NCI-H1417 treated with DMSO at 0.1 percent for 48 hours (cell line): ENCODE data around the gene CEP85.
"Not testable (repeated sequence)": the region's sequence is repeated elsewhere in the genome, so short reads cannot be mapped to it uniquely, and the experiment has no call there.

Source experiments
- DNase-seq: peaks from one replicate; lab custom pipeline; 2025; lab: John Stamatoyannopoulos, UW

Gene CEP85

DNA sequence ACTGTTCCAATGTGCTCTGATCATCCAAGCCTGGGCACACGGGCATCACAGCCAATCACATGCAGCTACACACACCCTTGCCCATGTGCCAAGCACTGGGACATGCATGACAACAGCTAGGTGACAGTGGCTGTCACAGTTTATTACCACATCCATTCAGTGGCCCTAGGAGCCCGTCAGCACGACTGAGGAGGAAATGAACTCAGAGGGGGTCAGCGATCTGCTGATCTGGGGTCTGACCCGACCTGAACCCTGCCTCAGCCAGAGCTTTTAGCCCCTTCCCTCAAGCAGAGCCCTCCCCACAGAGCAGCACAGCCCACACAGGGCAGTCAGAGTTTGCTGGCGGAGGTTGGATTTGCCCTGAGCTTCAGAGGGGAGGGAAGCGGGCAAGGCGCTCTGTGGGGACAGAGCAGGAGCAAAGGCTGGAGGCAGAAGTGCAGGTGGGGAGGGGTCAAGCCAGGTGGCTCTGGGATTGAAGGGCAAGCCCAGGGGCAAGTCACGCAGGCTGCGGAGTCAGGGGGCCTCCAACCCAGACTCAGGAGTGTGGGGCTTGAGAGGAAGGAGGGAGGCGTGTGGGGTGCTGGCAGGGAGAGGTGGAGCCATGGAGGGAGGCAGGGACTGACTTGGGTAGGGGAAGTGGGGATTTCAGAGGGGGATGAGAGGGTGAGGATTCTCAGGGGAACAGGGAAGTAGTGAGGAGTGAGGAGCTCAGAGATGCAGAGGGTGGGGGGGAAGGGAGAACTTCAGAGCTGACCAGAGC, 56.3 kb downstream of the CEP85 start:
- DNase-seq = no peak

DNA sequence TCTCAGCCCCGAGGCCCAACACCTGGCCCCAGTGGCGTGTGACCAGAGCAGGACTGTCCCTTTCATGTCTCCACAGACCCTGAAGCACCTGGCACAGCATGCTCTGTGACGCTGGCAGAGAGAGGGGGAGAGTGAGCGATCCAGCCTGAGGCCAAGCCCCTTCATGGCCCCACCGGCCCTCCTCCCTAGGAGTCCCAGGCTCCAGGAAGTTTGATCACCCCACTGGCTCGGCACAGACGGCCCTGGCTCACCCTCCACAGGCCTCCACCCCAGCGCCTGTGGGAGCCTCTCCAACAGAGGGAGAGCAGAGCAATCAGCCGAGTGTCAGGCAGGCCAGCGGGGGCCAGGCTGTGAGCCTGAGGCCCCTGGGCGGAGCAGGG, 56.9 kb downstream of the CEP85 start:
- DNase-seq = no peak

DNA sequence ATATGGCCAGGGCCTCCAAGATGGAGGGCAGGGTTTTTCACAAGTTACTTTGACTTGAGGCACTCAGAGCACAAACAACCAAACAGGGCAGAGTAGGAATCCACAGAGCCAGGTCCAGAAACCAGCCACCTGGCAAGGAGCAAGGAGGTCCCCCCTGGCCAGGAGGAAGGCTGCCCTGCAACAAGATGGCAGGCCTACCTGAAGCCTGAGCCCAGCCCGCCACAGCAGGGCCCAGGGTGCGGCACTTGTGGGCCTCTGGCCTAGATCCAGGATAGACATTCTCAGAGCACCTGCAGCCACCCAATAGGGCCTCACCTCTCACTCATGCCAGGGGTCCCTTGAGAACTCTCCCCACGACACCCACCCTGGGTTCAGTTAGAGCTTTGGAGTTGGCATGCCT, 57.4 kb downstream of the CEP85 start:
- no peak for DNase-seq

DNA sequence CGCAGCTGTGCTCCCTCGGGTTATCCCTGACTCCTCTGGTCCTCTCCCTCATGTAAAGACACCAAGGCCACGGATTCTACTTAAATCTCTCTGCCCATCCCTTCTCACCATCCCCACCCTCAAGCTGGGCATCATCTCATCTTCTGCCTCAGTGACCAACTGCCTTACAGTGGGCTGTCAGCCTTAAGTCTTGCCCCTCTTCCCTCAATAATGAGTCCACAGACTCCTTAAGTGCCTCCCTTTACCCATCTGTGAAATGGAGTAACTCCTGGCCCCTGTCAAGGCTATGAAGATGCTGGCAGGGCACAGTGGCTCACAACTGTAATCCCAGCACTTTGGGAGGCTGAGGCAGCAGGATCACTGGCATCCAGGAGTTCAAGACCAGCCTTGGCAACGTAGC, 57.9 kb downstream of the CEP85 start:
- DNase-seq = no peak

DNA sequence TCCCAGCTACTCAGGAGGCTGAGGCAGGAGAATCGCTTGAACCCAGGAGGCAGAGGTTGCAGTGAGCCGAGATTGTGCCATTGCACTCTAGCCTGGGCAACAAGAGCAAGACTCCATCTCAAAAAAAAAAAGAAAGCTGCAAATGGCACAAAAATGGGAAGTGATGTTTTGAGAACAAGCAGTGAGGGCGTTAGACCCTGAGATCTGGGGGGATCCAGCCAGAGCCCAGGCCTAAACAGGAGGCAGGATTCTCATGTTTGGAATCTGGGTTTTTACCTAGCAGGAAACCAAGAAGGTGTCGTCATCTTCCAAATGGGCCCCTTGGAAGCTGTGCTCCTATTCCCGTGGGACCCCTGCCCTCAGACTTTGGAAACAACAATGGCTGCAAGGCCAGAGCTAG, 58.7 kb downstream of the CEP85 start:
- DNase-seq = not testable (repeated sequence)

DNA sequence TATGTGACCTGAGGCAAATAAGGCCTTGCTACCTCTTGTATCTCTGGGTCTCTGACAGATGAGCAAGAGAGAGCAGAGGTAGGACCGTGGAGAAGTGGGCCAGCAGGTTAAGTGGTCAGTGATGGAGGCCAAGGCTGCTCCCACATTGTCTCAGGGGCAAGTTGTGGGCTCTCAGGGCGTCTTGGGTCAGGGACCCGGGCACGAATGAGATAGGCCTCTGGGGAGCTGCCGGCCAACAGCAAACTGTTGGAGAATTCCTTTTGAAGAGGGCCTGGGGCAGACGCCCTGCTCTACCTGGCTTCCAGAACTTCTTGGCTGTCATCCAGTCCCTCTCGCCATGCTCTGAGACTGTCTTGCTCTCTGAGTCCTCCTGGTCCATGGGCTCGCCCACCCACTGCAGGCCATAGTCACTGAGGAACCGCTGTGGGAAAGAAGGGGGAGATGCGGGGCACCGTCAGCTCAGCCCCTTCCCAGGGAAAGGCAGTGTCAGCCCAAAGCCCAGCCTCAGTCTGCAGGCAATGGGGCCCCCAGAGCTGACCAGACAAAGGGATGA, 60.0 kb downstream of the CEP85 start:
- no peak for DNase-seq

DNA sequence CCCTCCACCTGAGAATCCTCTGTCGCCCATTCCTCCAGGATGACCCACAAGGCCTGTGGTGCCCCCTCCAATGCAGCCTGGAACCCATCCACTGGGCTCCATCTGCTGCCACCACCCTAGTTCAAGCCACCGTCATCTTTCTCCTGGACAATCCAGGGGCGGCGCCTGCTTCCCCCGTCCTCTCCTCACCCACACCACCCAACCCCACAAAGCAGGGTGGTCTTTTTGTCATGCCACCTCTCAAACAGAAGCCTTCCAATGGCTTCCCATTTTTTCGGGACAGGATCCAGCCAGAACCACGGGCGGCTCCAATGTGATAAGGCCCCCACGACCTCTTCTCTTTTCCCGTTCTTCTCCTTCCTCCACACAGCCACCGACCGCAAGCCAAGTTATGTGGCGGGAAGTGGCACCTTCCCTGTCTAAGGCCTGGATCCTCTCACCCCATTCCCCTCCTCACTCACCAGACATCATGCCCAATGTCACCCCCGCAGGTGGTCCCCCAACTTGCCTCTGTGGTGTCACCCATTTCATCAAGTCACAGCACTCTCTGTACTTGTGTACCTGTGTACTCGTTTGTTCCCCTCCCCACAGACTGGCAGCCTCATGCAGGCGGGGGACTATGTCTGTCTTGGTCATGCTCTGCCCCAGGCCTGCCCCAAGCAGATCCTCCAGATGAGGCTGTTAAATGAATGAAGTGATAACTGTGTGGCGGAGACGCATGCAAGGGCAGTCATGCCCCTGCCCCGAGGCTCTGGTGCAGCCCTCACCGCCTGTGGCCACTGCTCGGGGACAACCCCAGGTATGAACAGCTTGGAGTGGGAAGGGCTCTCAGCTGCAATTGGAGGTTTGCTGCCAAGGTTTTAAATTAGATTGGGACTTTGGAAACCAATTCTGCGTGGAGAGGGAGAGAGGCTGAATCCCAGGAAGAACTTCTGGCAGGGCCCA, 61.5 kb downstream of the CEP85 start:
- DNase-seq = no peak

DNA sequence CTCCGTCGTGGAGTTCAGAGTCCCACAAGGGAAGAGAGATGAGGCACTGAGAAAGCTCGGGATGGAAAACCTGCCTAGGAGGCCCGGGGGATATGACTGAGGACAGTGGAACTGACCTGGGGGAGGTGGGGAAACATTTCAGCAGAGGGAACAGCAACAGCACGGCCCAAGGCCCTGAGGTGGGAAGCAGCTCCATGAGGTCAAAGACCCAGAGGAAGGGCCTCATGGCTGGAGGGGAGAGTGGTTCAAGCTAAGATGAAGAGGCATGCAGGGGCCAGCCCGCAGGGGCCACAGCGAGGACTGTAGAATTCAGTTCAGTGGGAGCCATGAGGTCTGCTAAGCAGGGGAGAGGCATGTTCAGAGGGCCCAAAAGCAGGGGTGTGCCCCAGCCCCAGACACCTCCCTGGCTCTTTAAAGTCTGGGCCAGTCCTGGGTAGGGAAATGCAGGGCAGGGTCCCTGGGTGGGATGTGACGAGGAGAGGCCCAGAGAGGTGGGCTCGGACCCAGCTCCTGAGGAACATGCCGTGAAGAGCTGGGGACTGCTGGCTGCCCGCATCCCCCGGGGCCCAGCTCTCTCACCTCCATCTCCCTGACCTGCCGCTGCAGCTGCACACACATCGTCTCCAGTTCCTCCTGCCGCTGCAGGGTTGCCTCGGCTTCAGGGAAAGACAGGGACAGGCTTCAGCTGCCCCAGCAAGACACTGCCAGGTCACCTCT, 62.5 kb downstream of the CEP85 start:
- no peak for DNase-seq

DNA sequence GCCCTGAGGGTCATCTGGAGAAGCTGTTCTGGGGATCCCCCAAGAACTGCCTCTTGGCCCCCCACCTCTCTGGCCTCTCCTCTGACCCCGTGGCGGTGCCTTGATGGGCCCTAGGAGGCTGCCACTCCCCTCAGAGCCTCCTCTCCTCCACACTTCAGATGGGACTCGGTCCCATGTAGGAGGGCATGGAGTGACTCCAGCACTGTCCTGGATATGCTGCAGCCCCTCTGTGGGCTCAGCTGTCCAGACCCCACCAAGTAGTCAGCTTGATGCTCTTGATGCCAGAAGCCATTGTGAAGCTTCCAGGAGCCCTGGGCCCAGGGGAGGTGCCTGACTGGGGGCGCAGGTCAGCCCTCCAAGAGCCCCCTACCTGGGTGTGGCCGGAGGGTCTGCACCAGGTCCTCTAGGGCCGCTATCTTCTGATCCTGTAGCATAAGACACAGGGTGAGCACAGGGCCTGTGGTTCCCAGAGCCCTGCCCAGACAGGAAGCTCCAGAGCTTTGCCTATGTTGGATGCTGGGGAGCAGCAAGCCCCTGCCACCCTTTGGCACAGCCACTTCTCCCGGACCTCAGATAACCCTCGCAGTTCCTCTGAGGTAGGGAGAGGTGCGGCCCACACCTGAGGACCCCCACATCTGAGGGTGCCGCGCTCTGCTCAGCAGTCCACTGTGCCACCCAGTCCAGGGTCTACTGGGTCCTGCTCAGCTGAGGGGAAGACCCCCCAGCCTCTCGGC, 63.2 kb downstream of the CEP85 start:
- no peak for DNase-seq

DNA sequence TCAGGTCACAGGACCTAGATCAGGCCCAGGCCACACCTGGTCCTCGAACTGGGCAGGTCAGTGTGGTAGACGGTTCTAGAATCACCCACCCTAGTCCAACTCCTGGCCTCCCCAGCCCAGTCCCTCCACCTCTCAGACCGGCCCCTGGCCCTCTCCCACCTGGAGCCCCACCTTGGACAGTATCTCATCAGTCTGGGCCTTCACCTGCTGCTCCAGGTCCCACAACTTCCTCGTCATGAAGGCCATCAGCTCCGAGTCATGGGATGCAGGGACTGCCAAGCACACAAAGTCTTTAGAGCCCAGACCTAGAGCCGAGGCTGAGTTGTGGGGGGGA, 63.8 kb downstream of the CEP85 start:
- DNase-seq = no peak

DNA sequence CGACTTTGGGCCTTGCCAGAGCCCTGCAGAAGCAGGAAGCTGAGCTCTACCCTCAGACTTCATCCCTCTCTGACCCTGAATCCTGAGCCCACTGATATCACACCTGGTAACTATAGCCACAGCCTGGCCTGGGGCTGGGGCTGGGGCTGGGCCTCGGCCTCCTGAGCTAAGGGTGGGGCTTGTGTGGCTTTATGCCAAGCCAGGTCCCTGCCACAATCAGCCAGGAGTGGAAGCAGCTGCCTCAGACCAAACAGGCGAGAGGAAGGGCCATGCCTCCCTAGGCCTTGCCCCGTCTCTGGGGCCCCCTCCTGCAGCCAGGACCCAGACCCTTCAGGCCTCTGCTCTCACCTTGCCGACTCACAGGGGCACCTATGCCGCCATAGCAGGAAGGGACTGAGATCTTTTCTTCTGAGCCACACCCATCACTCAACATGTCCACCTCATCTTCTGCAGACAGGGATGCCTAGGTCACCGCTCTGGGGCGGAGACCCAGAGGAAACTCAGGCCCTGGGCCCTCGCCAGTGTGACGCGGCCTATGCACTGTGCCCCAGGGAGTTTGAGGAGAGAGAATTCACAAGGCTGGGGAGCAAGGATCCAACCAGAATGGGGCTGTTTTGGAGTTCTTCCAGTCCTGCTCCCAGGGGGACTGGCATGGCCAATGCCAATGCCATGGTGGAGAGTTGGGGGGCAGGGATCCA, 66.7 kb downstream of the CEP85 start:
- DNase-seq = no peak

DNA sequence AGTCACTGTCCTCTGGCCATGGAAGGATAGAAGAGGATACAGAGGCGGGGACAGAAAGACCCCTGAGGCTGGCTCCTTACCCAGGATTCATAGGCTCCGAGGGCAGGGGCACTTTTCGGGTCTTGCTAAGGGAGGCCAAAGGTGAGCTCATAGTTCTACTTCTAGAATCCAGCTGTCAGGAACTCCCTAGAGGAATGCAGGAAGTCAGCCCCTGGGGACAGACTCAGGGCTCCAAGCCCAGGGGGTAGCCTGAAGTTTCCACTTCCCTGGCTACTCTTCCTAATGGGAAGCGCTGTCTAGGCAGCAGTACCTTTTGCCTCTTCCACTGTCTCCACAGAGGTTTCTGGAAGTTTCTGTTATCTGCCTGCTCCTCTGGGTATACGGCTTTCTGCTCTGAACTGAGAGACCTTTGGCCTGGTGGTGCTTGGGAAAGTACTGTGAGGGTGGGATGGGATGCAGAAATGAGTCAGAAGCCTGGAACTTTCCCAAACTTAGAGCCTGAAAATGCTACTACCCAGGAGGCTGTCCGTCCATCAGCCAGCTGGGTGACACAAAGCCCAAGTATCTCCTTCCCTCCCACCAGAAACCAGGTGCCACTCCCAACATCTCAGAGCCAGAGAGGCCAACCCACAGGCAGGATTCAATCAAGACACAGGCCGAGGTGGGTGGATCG, 68.9 kb downstream of the CEP85 start:
- DNase-seq = no peak

DNA sequence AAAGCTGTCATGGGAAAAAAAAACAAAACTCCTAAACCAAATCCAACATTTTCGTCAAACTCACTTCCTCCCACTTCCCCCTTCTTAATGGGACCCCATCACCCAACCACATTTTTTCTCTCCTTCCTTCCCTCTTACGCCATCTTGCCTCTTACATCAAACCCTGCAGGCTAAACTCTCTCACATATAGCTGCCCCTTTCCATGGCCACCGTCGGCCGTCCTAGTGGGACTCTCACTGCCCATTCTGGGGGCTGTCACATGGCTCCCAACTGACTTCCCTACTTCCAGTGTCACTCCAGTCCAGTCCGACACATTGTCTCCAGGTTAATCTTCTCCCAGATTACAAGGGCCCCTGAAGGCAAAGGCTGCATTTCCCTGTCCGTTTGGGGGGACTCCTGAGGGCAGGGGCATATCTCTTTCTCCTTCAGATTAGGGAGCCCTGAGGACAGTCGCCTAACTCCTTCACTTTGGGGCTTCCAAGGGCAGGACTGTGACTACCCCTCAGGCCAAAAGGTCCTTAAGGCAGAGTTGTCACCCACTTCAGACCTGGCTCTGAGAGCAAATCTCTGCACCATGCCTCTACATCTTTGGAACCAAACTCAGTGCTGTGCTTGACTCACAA, 71.8 kb downstream of the CEP85 start:
- no peak for DNase-seq

DNA sequence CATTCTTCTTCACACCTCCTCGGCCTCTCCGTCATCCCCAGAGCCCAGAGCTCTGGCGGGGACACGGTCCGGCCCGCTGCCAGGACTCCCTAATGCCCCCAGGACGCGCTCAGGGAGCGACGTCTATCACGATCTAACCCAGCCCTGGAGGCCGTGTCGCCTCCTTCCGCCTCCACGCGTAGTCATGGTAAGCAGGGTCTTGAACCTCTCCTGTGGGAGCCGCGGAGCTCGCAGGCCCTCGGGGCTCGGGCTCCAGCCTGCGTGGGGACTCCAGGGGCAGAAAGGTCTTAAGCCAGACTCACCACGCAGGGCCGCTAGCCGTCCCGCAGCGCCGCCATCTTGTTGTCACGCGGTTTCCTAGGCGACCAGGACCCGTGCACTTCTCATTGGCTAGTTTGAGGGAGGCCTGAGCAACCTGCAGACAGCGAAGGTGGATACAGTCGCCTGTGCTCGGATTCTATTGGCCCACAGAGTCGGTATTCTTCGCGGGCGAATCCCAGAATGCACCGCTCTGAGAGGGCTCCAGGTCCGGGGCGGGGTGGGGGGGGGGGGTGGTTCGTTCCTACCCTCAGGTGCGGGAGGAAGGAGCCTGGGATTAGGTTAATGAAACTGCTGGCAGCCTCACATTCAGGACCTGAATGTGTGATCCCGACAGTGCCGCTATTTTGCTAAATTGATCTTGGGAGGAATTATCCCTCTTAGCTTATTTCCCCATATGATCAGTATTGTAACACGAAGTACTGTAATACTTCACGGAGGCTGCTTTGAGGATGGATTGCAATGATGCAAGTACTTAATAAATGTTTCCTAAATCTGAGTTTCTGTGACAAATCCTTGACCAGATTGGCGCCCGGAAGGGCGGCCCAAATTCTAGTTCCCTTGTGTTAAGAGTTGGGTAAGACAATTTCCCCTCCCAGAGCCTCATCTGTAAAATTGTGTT, 72.6 kb downstream of the CEP85 start, which contains the start of gene UBXN11:
UBXN11 (minus strand) TSS at position 347 of the 940 bp plus-strand sequence. CDS start 3,753 bp downstream, outside the sequence.
- peak; percentile 92 for DNase-seq

DNA sequence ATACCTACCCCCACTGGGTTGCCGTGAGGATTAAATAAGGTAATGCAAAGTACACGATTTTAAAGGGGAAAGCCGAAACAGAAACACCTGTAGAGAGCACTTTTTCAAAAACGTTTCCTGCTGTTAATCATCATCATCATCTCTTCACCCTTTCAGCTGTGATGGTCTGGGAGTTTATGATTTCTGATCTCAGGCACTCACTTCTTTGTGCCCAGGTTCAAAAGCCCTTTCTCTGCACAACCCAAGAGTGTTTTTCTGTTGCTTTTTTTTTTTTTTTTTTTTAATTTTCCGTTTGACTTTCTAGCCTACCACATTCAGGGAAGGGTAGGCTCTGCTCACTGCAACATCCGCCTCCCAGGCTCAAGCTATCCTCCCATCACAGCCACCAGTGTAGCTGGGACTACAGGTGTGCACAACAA, 73.4 kb downstream of the CEP85 start:
- no peak for DNase-seq

DNA sequence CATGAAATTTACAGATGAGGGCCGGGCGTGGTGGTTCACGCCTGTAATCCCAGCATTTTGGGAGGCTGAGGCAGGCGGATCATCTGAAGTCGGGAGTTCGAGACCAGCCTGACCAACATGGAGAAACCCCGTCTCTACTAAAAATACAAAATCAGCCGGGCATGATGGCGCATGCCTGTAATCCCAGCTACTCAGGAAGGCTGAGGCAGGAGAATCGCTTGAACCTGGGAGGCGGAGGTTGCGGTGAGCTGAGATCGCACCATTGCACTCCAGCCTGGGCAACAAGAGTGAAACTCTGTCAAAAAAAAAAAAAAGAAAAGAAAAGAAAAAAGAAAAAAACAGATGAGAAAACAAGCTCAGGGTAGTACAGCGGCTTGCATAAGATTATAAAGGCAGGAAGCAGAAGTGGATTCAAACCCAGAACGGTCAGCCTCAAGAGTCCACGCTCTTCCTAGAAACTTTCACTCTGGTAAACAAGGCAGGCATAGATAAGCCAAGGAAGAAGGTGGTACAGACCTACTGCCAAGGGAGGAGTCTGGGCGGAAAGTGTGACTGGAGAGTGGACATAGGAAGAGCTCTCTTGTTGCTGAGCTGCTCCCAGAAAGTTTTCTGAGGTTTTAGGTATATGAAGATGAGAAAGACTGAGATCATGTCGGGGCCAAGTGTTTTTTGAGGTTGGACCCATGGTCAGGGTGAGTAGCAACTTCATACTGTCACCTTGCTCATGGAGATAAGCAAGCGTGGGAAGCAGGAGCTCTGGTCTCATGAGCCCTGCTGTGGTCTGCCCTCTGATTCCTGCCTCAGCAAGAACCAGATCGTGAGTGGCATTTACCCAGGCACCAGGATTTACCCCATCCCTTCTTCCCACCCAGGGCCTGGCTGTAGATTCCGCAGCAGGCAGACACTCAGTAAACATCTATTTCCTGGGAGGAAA, 74.2 kb downstream of the CEP85 start:
- not testable (repeated sequence) for DNase-seq

DNA sequence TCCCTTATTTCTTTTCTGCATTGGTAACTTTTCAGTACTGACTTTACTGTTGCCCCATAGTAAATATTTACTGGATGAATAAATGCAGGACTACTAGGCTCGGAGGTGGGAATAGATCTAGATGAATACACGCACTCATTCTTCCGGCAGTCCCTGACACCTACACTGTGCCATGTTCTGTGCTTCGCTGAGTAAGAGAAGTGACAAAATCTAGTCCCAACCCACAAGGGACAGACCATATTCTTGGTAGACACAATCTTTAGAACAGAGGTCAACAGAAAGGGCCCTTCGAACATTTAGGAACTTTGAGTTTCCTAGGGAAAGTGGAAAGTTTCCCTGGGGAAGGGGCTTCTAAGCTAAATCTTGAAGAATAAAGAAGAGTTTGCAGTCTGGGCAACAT, 80.5 kb downstream of the CEP85 start:
- DNase-seq = no peak
